GM19397 (cell line): ENCODE measurements around the gene RALGAPA2.
"Not testable (repeated sequence)": the region's sequence is repeated elsewhere in the genome, so short reads cannot be mapped to it uniquely, and the experiment has no call there.

Source experiments
- ATAC-seq: cut with Tn5 transposase; IDR thresholded peaks from one replicate; pipeline ENCODE4 v1.9.1; 2021; ENCODE audit warnings: mild to moderate bottlenecking, moderate library complexity; ENCODE audit not compliant: unreplicated experiment

The RALGAPA2 gene

DNA sequence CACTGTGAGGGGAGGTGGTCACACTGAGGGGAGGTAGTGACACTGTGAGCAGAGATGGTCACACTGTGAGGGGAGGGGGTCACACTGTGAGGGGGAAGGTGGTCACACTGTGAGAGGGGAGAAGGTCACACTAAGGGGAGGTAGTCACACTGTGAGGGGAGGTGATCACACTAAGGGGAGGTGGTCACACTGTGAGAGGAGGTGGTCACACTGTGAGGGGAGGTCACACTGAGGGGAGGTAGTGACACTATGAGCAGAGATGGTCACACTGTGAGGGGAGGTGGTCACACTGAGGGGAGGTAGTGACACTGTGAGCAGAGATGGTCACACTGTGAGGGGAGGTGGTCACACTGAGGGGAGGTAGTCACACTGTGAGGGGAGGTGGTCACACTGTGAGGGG, 356.9 kb downstream of the RALGAPA2 start:
- ATAC-seq, result not testable (repeated sequence)

DNA sequence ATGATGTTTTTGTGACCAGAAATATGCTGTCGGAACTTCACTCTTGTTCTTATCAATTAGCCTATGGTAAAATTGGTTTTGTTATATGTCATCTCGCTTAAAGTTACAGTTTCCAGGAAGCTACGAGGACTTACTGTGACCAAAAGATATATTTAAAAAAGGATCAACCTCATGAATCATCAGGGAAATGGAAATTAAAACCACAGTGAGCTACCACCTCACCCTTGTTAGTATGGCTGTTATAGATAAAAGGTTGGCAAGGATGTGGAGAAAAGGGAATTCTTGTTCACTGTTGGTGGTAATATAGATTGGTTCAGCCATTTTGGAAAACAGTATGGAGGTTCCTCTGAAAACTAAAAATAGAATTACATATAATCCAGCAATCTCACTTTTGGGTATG, 358.9 kb downstream of the RALGAPA2 start:
- ATAC-seq, result no peak

- ATAC-seq, result no peak
Measured at GRCh38 chr20:20344476-20344875, 368.0 kb downstream of the RALGAPA2 start.

- no peak for ATAC-seq
Measured at GRCh38 chr20:20343932-20344331, 368.5 kb downstream of the RALGAPA2 start.
